B cell (primary cell): ENCODE measurements around the gene CEP112. TPM values are rescaled to one million over a fixed set of nuclear protein-coding genes. Genes with fewer than 3 reads are reported as not detected.

Experiments used
- ATAC-seq: fragments of 200-7000 bp; cut with Tn5 transposase; one replicate; pipeline ENCODE4 v1.10.0; 2021; ENCODE audit warnings: low read depth, mild to moderate bottlenecking, moderate number of reproducible peaks, moderate library complexity
- CTCF ChIA-PET: fragments of 350-600 bp; sonication (Branson Sonifier 250); formaldehyde crosslinking; loops from one replicate; lab custom pipeline; 2021; ENCODE audit warnings: antibody characterized with exemption, inconsistent platforms; lab: Charles Lee
- POLR2A ChIA-PET: fragments of 350-600 bp; sonication (Branson Sonifier 250); formaldehyde crosslinking; loops from one replicate; lab custom pipeline; 2021; ENCODE audit warnings: antibody characterized with exemption; lab: Charles Lee
- DNase-seq: peaks from one replicate; pipeline ENCODE4 v3.0.0; 2013
- H2AFZ ChIP-seq: 2 replicates; pipeline ENCODE4 v1.6.1; 2012; ENCODE audit warnings: mild to moderate bottlenecking, low read depth, low read length; ENCODE audit not compliant: insufficient read depth, poor library complexity, severe bottlenecking
- H3K27ac ChIP-seq, 2 donors: 1 replicate in 1 of 2; 2 replicates in 1 of 2; pipeline ENCODE4 v1.5.1; 2012 to 2013; ENCODE audit warnings: low read length in 2 of 2, mild to moderate bottlenecking in 2 of 2, moderate library complexity in 1 of 2
- H3K27me3 ChIP-seq, 4 experiments: fragments of 200-600 bp in 1 of 4; sonication (generic) in 1 of 4; replicated peaks in 1 of 4; 1 replicate in 2 of 4; 2 replicates in 2 of 4; pipeline versions ENCODE4 v1.6.1 to v1.7.0; 2013 to 2016; ENCODE audit warnings: low read length in 3 of 4, mild to moderate bottlenecking in 2 of 4, mixed read lengths in 1 of 4, moderate library complexity in 1 of 4; ENCODE audit not compliant: insufficient read depth in 4 of 4, control insufficient read depth in 3 of 4; ENCODE audit errors: control extremely low read depth in 1 of 4
- H3K36me3 ChIP-seq, 2 experiments: replicated peaks in 1 of 2; 1 replicate in 1 of 2; 2 replicates in 1 of 2; pipeline versions ENCODE4 v1.6.1 to v1.7.1; 2013; ENCODE audit warnings: low read length in 1 of 2; ENCODE audit not compliant: insufficient read depth in 2 of 2, control insufficient read depth in 1 of 2; ENCODE audit errors: control extremely low read depth in 1 of 2, extremely low read depth in 1 of 2
- H3K4me1 ChIP-seq, 2 donors: fragments of 200-600 bp in 1 of 2; sonication (generic) in 1 of 2; 1 replicate in 1 of 2; 2 replicates in 1 of 2; pipeline versions ENCODE4 v1.5.1 to v1.6.1; 2013 to 2017; ENCODE audit warnings: low read length in 2 of 2; ENCODE audit not compliant: control insufficient read depth in 2 of 2, insufficient read depth in 2 of 2
- H3K4me2 ChIP-seq: replicated peaks from 2 replicates; pipeline ENCODE3; 2012; ENCODE audit warnings: mild to moderate bottlenecking, low read depth, low read length; ENCODE audit not compliant: poor library complexity, severe bottlenecking
- H3K4me3 ChIP-seq, 5 experiments: fragments of 200-600 bp in 1 of 5; sonication (generic) in 1 of 5; 1 replicate in 3 of 5; 2 replicates in 2 of 5; pipeline versions ENCODE4 v1.5.1 to v1.7.0; 2011 to 2016; ENCODE audit warnings: low read length in 4 of 5, mild to moderate bottlenecking in 4 of 5, low read depth in 2 of 5, control low read depth in 1 of 5, moderate library complexity in 1 of 5; ENCODE audit not compliant: insufficient read depth in 1 of 5; ENCODE audit errors: control extremely low read depth in 1 of 5, extremely low read depth in 1 of 5
- H3K79me2 ChIP-seq: fragments of 200-600 bp; sonication (generic); one replicate; pipeline ENCODE4 v1.6.0; 2016; ENCODE audit warnings: low read length; ENCODE audit not compliant: control insufficient read depth, insufficient read depth
- H3K9ac ChIP-seq: fragments of 200-600 bp; sonication (generic); 2 replicates; pipeline ENCODE4 v1.6.1; 2017; ENCODE audit warnings: mild to moderate bottlenecking, low read length, moderate library complexity
- H3K9me3 ChIP-seq, 3 donors: one replicate each; pipeline versions ENCODE4 v1.6.1 to v1.7.1; 2013; ENCODE audit warnings: low read length in 2 of 3; ENCODE audit not compliant: control insufficient read depth in 2 of 3, insufficient read depth in 1 of 3; ENCODE audit errors: control extremely low read depth in 1 of 3
- H4K20me1 ChIP-seq: 2 replicates; pipeline ENCODE4 v1.6.0; 2012; ENCODE audit warnings: mild to moderate bottlenecking, low read length; ENCODE audit not compliant: insufficient read depth, control insufficient read depth, poor library complexity, severe bottlenecking
- H3K27ac Mint-ChIP-seq: one replicate; pipeline ENCODE4 v1.8.0; 2021; ENCODE audit warnings: mixed read lengths
- H3K27me3 Mint-ChIP-seq: one replicate; pipeline ENCODE4 v1.8.0; 2021; ENCODE audit warnings: mixed read lengths
- H3K4me1 Mint-ChIP-seq: one replicate; pipeline ENCODE4 v1.8.0; 2021; ENCODE audit warnings: mixed read lengths
- H3K4me3 Mint-ChIP-seq: one replicate; pipeline ENCODE4 v1.8.0; 2021; ENCODE audit warnings: mixed read lengths
- H3K9me3 Mint-ChIP-seq: one replicate; pipeline ENCODE4 v1.8.0; 2022; ENCODE audit warnings: mixed read lengths; ENCODE audit not compliant: insufficient read depth
- EZH2 ChIP-seq: IDR thresholded peaks from 2 replicates; pipeline ENCODE4 v1.6.1; 2012; ENCODE audit warnings: borderline replicate concordance, low read depth, mild to moderate bottlenecking, moderate library complexity, low read length; ENCODE audit not compliant: insufficient read depth, poor library complexity, severe bottlenecking
- WGBS: methylation state at CpG from one replicate; pipeline ENCODE4 v1.1.5; 2013; ENCODE audit warnings: missing lambda C conversion rate; ENCODE audit not compliant: insufficient coverage; 5-methylcytosine and 5-hydroxymethylcytosine counted together
- intact Hi-C: fragments of 100-400 bp; cut with micrococcal nuclease; formaldehyde crosslinking; loops from one replicate; pipeline ENCODE4 v1.10.0; 2022
- polyA plus RNA-seq: library from polyadenylated mRNA; depleted of rRNA; stranded (reverse); fragments of >200 nt; gene quantifications from 2 replicates; pipeline ENCODE4 v1.2.3, GENCODE V29; 2012
- total RNA-seq, 2 donors: library from RNA; stranded (reverse); fragments of 120-200 nt in 1 of 2; gene quantifications; 1 replicate in 1 of 2; 2 replicates in 1 of 2; pipeline versions ENCODE4 v1.2.3 to v1.2.4, GENCODE V29; 2013 to 2022
- TF ChIP-seq, protein P1 (sequence below): fragments of 200-600 bp; IDR thresholded peaks from one replicate; pipeline ENCODE4 v1.8.0; 2022; ENCODE audit warnings: antibody characterized with exemption, mild to moderate bottlenecking

Gene CEP112
- total and polyA plus RNA-seq, 2 donors (not counting 1 experiment from before 2014, with no cell fraction given) = 0.57 to 4.6 TPM

- Histone ChIP-seq H3K27ac (no peak overlapping the region), H4K20me1 (no peaks in the 10 kb centered on the region), H3K27me3 (no peaks in the 10 kb centered on the region), H3K79me2 (no peaks in the 10 kb centered on the region), H3K4me2 (no peak overlapping the region), H3K4me1 (no peaks in the 10 kb centered on the region), H2AFZ (no peak overlapping the region), H3K9ac (no peak overlapping the region), H3K4me3 (no peak overlapping the region), H3K36me3 (no peaks in the 10 kb centered on the region), H3K9me3 (no peaks in the 10 kb centered on the region)
- no peaks in the 10 kb centered on the region for H3K27me3 Mint-ChIP-seq
- WGBS = no CpG with 5 or more reads among the region's 1 CpG
- H3K4me3 Mint-ChIP-seq = no peak overlapping the region
- ChIA-PET CTCF (no interaction called here), POLR2A (no interaction called here)
- no peak for DNase-seq
- no peak for TF ChIP-seq EZH2
- TF ChIP-seq, protein P1, sequence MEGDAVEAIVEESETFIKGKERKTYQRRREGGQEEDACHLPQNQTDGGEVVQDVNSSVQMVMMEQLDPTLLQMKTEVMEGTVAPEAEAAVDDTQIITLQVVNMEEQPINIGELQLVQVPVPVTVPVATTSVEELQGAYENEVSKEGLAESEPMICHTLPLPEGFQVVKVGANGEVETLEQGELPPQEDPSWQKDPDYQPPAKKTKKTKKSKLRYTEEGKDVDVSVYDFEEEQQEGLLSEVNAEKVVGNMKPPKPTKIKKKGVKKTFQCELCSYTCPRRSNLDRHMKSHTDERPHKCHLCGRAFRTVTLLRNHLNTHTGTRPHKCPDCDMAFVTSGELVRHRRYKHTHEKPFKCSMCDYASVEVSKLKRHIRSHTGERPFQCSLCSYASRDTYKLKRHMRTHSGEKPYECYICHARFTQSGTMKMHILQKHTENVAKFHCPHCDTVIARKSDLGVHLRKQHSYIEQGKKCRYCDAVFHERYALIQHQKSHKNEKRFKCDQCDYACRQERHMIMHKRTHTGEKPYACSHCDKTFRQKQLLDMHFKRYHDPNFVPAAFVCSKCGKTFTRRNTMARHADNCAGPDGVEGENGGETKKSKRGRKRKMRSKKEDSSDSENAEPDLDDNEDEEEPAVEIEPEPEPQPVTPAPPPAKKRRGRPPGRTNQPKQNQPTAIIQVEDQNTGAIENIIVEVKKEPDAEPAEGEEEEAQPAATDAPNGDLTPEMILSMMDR = no peak
- no peaks in the 10 kb centered on the region for H3K4me1 Mint-ChIP-seq
- no peak overlapping the region for H3K27ac Mint-ChIP-seq
- intact Hi-C loops = no loop called here
- no peaks in the 10 kb centered on the region for H3K9me3 Mint-ChIP-seq
- no peak for ATAC-seq
Observed at GRCh38 chr17:65741710-65742109, 450.2 kb downstream of the CEP112 start.

GRCh38 chr17:65739034-65739433 is 452.9 kb downstream of the CEP112 start:
- H3K4me1 Mint-ChIP-seq = no peaks in the 10 kb centered on the region
- H2AFZ ChIP-seq = no peak overlapping the region
- no peaks in the 10 kb centered on the region for H3K4me1 ChIP-seq
- H4K20me1 ChIP-seq = no peaks in the 10 kb centered on the region
- H3K9ac ChIP-seq = no peak overlapping the region
- H3K4me3 Mint-ChIP-seq = no peak overlapping the region
- intact Hi-C loops = no loop called here
- H3K36me3 ChIP-seq = no peaks in the 10 kb centered on the region
- H3K27ac Mint-ChIP-seq = no peak overlapping the region
- CTCF ChIA-PET = no interaction called here
- no peaks in the 10 kb centered on the region for H3K27me3 Mint-ChIP-seq
- H3K79me2 ChIP-seq = no peaks in the 10 kb centered on the region
- H3K9me3 Mint-ChIP-seq = no peaks in the 10 kb centered on the region
- H3K9me3 ChIP-seq = no peaks in the 10 kb centered on the region
- TF ChIP-seq, protein P1 = no peak
- no peak for TF ChIP-seq EZH2
- ATAC-seq (no peak), DNase-seq (no peak)
- H3K27ac ChIP-seq = no peak overlapping the region
- no peak overlapping the region for H3K4me2 ChIP-seq
- POLR2A ChIA-PET = no interaction called here
- no peak overlapping the region for H3K4me3 ChIP-seq
- H3K27me3 ChIP-seq = no peaks in the 10 kb centered on the region
